Osteocyte (in vitro differentiated cells): ENCODE results near the gene AP2B1. TPM values are rescaled to one million over a fixed set of nuclear protein-coding genes. Genes with fewer than 3 reads are reported as not detected.
"Not testable (repeated sequence)": the region's sequence is repeated elsewhere in the genome, so short reads cannot be mapped to it uniquely, and the experiment has no call there.

Source experiments
- DNase-seq: peaks from one replicate; pipeline ENCODE4 v3.0.0; 2021; ENCODE audit warnings: mixed read lengths; ENCODE audit not compliant: unreplicated experiment; ENCODE audit errors: extremely low spot score
- H3K27ac Mint-ChIP-seq: one replicate; pipeline ENCODE4 v1.8.0; 2021; ENCODE audit warnings: mild to moderate bottlenecking, mixed read lengths; ENCODE audit not compliant: unreplicated experiment
- H3K27me3 Mint-ChIP-seq: one replicate; pipeline ENCODE4 v1.8.0; 2021; ENCODE audit warnings: mixed read lengths; ENCODE audit not compliant: unreplicated experiment
- H3K36me3 Mint-ChIP-seq: one replicate; pipeline ENCODE4 v1.8.0; 2021; ENCODE audit warnings: mixed read lengths; ENCODE audit not compliant: unreplicated experiment
- H3K4me1 Mint-ChIP-seq: one replicate; pipeline ENCODE4 v1.8.0; 2021; ENCODE audit warnings: mixed read lengths; ENCODE audit not compliant: unreplicated experiment
- H3K4me3 Mint-ChIP-seq: one replicate; pipeline ENCODE4 v1.8.0; 2021; ENCODE audit warnings: mild to moderate bottlenecking, moderate library complexity, mixed read lengths; ENCODE audit not compliant: unreplicated experiment
- H3K9me3 Mint-ChIP-seq: one replicate; pipeline ENCODE4 v1.8.0; 2021; ENCODE audit warnings: mixed read lengths; ENCODE audit not compliant: unreplicated experiment
- total RNA-seq: library from RNA; stranded (reverse); gene quantifications from 2 replicates; pipeline ENCODE4 v1.2.1, GENCODE V29; 2021
- TF ChIP-seq, protein P1 (sequence below): fragments of 200-600 bp; sonication (generic); IDR thresholded peaks from 2 replicates; pipeline ENCODE4 v1.5.0; 2021; ENCODE audit warnings: antibody characterized with exemption, mild to moderate bottlenecking, moderate library complexity

The AP2B1 gene
- total RNA-seq, 1 donor from 2014 or later, result 201 TPM

DNA sequence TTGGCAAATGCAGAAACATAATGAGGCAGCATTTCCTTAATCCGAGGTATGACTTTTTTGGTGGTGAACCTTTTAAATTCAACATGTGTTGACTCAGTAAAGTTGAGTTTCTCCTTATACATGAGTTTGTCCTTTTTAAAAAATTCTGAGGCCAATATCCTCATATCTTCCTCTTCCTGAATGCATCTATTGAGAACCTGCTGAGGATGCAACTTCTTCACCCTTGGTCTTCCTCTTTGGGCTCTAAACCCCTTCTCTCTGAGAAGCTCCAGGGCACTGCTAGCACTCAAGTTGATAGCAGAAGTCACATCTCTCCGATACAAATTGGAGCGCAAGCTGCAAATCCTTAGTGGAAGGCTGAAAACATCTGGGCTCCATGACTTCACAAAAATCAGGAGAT is 29.8 kb upstream of the AP2B1 start:
- H3K4me3 Mint-ChIP-seq, result no peak overlapping the region
- no peak for DNase-seq
- H3K27me3 Mint-ChIP-seq, result peaks cover 65% of the 10 kb centered on the region
- TF ChIP-seq, protein P1, sequence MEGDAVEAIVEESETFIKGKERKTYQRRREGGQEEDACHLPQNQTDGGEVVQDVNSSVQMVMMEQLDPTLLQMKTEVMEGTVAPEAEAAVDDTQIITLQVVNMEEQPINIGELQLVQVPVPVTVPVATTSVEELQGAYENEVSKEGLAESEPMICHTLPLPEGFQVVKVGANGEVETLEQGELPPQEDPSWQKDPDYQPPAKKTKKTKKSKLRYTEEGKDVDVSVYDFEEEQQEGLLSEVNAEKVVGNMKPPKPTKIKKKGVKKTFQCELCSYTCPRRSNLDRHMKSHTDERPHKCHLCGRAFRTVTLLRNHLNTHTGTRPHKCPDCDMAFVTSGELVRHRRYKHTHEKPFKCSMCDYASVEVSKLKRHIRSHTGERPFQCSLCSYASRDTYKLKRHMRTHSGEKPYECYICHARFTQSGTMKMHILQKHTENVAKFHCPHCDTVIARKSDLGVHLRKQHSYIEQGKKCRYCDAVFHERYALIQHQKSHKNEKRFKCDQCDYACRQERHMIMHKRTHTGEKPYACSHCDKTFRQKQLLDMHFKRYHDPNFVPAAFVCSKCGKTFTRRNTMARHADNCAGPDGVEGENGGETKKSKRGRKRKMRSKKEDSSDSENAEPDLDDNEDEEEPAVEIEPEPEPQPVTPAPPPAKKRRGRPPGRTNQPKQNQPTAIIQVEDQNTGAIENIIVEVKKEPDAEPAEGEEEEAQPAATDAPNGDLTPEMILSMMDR, result no peak
- no peaks in the 10 kb centered on the region for H3K4me1 Mint-ChIP-seq
- no peaks in the 10 kb centered on the region for H3K36me3 Mint-ChIP-seq
- no peak overlapping the region for H3K27ac Mint-ChIP-seq
- H3K9me3 Mint-ChIP-seq, result no peaks in the 10 kb centered on the region

DNA sequence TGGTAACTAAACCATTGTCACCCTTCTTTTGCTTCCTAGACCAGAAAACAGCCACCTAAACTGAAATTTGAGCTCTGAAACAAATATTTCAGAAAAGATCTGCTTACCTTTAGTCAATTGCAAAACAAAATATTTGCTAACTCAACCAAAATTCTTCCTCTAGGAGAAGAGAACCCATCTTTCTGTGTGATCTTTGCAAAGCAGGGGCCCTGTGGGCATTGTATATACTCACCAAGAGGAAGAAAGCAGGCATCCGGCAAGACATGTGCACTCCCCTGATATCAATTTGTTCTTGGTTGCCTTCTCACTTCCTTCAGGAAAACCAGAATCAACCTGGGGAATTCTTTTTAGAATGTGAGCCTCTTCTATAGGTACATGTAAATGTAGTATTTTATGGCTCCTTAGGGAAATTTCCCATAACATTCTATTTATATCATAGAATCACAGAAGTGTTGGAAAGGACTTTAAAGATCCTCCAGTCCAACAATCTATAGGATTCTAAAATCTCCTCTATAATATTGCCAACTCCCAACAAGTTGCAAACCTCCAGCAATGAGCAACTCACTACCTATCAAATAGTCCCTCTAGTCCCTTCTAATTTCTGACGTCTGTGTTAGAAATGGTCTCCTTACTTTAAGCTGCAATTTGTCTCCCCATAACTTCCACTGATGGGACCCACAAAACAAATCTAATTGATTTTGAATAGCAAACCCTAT is 27.5 kb upstream of the AP2B1 start:
- no peak for DNase-seq
- Mint-ChIP-seq H3K9me3 (no peaks in the 10 kb centered on the region), H3K4me3 (no peak overlapping the region), H3K27ac (no peak overlapping the region), H3K36me3 (no peaks in the 10 kb centered on the region), H3K27me3 (peaks cover 57% of the 10 kb centered on the region), H3K4me1 (no peaks in the 10 kb centered on the region)
- TF ChIP-seq, protein P1, result no peak

DNA sequence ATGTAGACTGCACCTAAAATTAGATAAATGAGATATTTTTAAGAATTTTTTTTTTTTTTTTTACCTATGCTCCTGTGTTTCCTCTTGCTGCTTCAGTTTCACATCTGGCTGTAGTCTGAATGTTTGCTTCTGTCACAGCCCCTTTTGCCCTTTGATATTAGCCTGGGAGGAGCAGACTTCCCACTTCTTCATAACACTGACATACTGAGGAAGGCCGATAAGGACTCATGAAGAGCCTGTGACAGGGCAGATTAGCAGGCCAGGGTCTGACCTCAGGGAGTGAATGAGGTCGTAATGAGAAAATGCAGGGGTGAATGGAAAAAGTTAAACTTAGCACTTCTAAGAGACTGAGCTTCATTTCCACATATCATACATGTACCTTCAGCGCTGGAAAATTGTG is 26.4 kb upstream of the AP2B1 start, which contains the start of gene SLFN14:
Gene SLFN14, minus strand, starts transcription at position 117 of the 400 bp plus-strand sequence. CDS start 2,757 bp downstream, outside the sequence.
- no peaks in the 10 kb centered on the region for H3K4me1 Mint-ChIP-seq
- no peak within 1 kb of the TSS for H3K4me3 Mint-ChIP-seq
- no peak within 1 kb of the TSS for H3K27ac Mint-ChIP-seq
- DNase-seq, result no peak
- H3K9me3 Mint-ChIP-seq, result no peaks in the 10 kb centered on the region
- peaks cover 56% of the 10 kb centered on the region for H3K27me3 Mint-ChIP-seq
- no peaks in the 10 kb centered on the region for H3K36me3 Mint-ChIP-seq
- TF ChIP-seq, protein P1, result no peak

DNA sequence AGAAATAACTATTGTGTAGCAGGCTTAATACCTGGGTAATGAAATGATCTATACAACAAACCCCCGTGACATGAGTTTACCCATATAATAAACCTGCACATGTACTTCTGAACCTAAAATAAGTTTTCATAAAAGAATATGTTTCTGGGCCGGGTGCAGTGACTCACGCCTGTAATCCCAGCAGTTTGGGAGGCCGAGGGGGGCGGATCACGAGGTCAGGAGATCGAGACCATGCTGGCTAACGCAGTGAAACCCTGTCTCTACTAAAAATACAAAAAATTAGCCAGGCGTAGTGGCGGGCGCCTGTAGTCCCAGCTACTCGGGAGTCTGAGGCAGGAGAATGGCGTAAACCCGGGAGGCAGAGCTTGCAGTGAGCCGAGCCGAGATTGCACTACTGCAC is 23.9 kb upstream of the AP2B1 start:
- H3K4me3 Mint-ChIP-seq, H3K27ac Mint-ChIP-seq, H3K36me3 Mint-ChIP-seq, DNase-seq, H3K9me3 Mint-ChIP-seq, H3K4me1 Mint-ChIP-seq: not testable (repeated sequence)
- H3K27me3 Mint-ChIP-seq, result peaks cover 48% of the 10 kb centered on the region

DNA sequence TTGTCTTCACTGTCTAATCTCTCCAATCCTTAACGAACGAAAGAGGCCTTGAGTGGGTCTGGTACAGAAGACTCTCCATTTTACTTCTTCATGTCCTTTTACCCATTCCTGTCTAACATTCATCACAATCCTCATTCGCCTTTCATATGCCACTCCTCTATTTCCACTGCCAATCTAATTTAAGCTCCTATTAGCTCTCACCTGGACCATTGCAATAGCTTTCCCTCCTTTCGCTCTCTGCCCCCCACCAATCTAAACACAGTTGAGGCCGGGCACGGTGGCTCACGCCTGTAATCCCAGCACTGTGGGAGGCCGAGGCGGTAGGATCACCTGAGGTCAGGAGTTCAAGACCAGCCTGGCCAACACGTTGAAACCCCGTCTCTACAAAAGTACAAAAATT is 20.2 kb upstream of the AP2B1 start:
- DNase-seq, result no peak
- Mint-ChIP-seq H3K4me3 (peak overlapping the region; percentile 92), H3K4me1 (peaks cover 26% of the 10 kb centered on the region), H3K36me3 (peaks cover 1% of the 10 kb centered on the region), H3K27me3 (peaks cover 25% of the 10 kb centered on the region), H3K9me3 (no peaks in the 10 kb centered on the region), H3K27ac (peak overlapping the region; percentile 60)
- TF ChIP-seq, protein P1, result no peak
